ENCODE measurements around the gene DRD2. TPM values are rescaled to one million over a fixed set of nuclear protein-coding genes. Genes with fewer than 3 reads are reported as not detected.

Gene DRD2
- total and polyA plus RNA-seq, 7 donors: 0.03 to 0.24 (median 0.14) TPM; not detected in 1

DNA sequence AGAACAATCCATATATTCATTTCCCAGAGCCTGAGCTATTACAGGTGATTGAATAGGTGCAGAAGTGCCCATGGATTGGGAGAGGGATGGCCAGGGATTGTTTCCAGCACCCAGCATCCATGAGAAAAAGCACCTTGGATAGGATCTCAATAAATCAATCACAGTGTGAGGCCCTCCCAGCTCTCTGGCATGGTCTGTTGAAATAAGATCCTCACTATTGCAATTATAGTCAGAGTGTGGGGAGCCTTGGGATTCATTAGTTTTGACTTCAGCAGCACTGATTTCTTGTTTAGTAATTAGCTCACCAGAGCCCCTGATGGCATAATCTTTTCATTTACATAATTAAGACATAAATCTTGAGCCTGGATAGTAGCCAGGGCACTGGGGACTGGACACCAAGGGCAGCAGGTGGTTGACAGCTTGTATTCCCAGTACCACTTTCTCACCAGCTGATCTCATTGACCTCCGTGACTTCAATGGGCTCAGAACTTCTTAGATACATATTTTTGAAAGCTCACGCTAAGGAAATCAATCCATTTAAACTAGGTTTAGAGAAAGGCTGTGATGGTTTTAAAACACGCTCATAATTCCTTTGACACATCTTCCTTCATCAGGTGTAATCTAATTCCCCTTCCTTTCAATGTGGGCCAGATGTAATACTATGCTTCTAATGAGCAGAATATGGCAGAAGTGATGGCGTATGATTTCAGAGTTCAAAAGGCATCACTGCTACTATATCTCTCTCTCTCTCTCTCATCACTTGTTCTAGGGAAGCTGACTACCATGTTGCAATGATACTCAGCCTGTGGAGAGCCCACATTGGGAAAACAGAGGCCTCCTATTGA is 22.1 kb upstream of the DRD2 start:
- H3K4me3 ChIP-seq: no peak overlapping the region
- DNase-seq (no peak), ATAC-seq (no peak)
- 56 to 59% (median 59%) methylated on average over 4 of the region's 4 CpGs for WGBS, 3 donors
- H3K36me3 ChIP-seq (ENCODE audit: insufficient read depth in 1 of 2, low read depth in 1 of 2): no peaks in the 10 kb centered on the region
- H3K4me1 ChIP-seq: no peaks in the 10 kb centered on the region
- H3K9me3 ChIP-seq: no peaks in the 10 kb centered on the region
- TF ChIP-seq, protein P1, sequence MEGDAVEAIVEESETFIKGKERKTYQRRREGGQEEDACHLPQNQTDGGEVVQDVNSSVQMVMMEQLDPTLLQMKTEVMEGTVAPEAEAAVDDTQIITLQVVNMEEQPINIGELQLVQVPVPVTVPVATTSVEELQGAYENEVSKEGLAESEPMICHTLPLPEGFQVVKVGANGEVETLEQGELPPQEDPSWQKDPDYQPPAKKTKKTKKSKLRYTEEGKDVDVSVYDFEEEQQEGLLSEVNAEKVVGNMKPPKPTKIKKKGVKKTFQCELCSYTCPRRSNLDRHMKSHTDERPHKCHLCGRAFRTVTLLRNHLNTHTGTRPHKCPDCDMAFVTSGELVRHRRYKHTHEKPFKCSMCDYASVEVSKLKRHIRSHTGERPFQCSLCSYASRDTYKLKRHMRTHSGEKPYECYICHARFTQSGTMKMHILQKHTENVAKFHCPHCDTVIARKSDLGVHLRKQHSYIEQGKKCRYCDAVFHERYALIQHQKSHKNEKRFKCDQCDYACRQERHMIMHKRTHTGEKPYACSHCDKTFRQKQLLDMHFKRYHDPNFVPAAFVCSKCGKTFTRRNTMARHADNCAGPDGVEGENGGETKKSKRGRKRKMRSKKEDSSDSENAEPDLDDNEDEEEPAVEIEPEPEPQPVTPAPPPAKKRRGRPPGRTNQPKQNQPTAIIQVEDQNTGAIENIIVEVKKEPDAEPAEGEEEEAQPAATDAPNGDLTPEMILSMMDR (IDR thresholded peaks at IDR 0.05): no peak
- intact Hi-C loops (cut with DNase I): no loop called here
- H3K27me3 ChIP-seq (ENCODE audit: insufficient read depth in 3 of 3, low read length in 2 of 3): no peaks in the 10 kb centered on the region
- H3K27ac ChIP-seq: no peak overlapping the region

DNA sequence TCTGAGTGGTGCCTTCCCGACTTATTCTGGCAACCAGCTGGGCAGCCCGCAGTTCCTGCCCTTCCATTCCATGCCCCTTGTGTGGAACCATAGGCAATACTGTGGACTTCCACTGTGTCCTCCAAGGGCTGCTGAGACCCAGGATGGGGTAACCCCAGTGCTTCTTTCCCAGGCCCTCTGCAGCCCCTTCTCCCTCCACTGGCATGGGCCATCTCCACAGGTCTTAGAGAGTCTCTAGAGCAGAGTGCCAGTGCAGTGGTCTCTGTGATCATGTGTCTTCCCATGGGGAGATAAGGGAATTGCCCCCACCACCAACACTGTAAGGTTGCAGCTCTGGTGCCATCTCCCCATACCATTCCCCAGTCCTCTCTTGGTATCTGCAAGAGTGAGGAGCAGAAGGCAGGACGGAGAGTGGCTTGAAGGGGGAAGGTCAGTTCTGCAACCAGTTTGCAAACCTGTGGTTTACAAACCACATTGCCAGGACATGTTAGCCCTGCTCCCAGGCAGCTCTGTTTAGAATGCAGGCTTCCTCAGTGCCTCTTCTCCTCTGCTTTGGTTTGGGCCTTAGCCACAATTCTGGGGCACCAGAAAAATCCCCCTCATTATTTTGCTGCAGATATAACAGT is 20.9 kb upstream of the DRD2 start:
- DNase-seq (no peak), ATAC-seq (no peak)
- WGBS, 3 donors: 59 to 79% (median 75%) methylated on average over 3 of the region's 3 CpGs
- H3K4me1 ChIP-seq: no peaks in the 10 kb centered on the region
- TF ChIP-seq, protein P1 (IDR thresholded peaks at IDR 0.05): no peak
- H3K27ac ChIP-seq: no peak overlapping the region
- H3K27me3 ChIP-seq (ENCODE audit: insufficient read depth in 3 of 3, low read length in 2 of 3): no peaks in the 10 kb centered on the region
- no peaks in the 10 kb centered on the region for H3K9me3 ChIP-seq
- H3K36me3 ChIP-seq (ENCODE audit: insufficient read depth in 1 of 2, low read depth in 1 of 2): no peaks in the 10 kb centered on the region
- H3K4me3 ChIP-seq: no peak overlapping the region
- intact Hi-C loops (cut with DNase I): no loop called here

DNA sequence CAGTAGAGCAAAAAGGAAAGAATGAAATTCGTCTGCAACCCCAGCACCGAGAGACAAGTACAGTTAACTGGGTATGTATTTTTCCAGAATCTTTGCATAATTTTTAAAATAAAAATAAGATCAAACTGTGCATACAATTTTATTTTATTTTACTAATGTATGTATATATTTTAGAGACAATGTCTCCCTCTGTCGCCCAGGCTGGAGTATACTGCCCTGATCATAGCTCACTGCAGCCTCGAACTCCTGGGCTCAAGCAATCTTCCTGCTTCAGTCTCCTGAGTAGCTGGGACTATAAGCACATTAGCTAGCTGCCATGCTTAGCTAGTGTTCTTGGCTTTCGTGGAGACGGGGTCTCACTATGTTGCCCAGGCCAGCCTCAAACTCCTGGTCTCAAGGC is 18.8 kb upstream of the DRD2 start:
- intact Hi-C loops (cut with DNase I): no loop called here
- Histone ChIP-seq H3K9me3 (no peaks in the 10 kb centered on the region), H3K4me1 (peaks cover 2% of the 10 kb centered on the region), H3K36me3 (ENCODE audit: insufficient read depth in 1 of 2, low read depth in 1 of 2) (no peaks in the 10 kb centered on the region), H3K27ac (no peak overlapping the region), H3K4me3 (no peak overlapping the region), H3K27me3 (ENCODE audit: insufficient read depth in 3 of 3, low read length in 2 of 3) (no peaks in the 10 kb centered on the region)
- WGBS, 3 donors: 75 to 91% (median 88%) methylated on average over 6 of the region's 6 CpGs
- DNase-seq: no peak
- TF ChIP-seq, protein P1 (IDR thresholded peaks at IDR 0.05): no peak
- ATAC-seq: no peak

DNA sequence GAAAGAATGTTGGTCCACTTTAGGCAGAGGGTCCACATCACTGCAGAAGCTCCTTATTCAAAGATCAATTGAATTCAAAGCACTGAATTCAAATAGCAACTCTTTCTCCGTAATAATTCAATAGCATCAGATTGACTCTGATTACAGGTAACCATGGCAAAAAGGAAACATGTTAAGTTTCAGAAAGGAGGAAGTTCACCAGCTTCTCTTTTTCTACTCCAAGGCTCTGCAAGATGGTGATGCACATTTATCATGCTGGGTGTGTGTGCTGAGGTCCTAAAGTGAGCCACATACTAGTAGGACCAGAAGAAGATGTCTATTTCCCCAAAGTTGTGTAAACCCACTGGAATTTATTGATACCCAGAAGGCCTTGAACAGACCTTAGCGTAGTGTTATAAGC is 18.0 kb upstream of the DRD2 start:
- Histone ChIP-seq H3K9me3 (no peaks in the 10 kb centered on the region), H3K27me3 (ENCODE audit: insufficient read depth in 3 of 3, low read length in 2 of 3) (no peaks in the 10 kb centered on the region), H3K4me1 (peaks cover 3% of the 10 kb centered on the region), H3K4me3 (no peak overlapping the region), H3K27ac (no peak overlapping the region), H3K36me3 (ENCODE audit: insufficient read depth in 1 of 2, low read depth in 1 of 2) (no peaks in the 10 kb centered on the region)
- ATAC-seq: no peak
- DNase-seq: no peak
- TF ChIP-seq, protein P1 (IDR thresholded peaks at IDR 0.05): no peak
- WGBS, 3 donors: 85 to 93% (median 87%) methylated on average over 2 of the region's 2 CpGs
- intact Hi-C loops (cut with DNase I): no loop called here
